Dendritic cell treated with granulocyte-macrophage colony-stimulating factor and Interleukin-4, amounts not matched to agents 40 ng/mL and 50 ng/mL, for 4 days (primary cell): Measurements from ENCODE around the gene NUMA1.
A peak's percentile ranks its signal among the peaks of the same experiment; 100 is the strongest.

ENCODE experiments used
- H3K27ac Mint-ChIP-seq: one replicate; pipeline ENCODE4 v1.8.0; 2022; ENCODE audit warnings: mild to moderate bottlenecking, mixed read lengths
- H3K27me3 Mint-ChIP-seq: one replicate; pipeline ENCODE4 v1.8.0; 2022; ENCODE audit warnings: mild to moderate bottlenecking, mixed read lengths
- H3K36me3 Mint-ChIP-seq: one replicate; pipeline ENCODE4 v1.8.0; 2022; ENCODE audit warnings: low read depth, mixed read lengths
- H3K4me1 Mint-ChIP-seq: one replicate; pipeline ENCODE4 v1.8.0; 2022; ENCODE audit warnings: low read depth, mixed read lengths
- H3K4me3 Mint-ChIP-seq: one replicate; pipeline ENCODE4 v1.8.0; 2022; ENCODE audit warnings: mild to moderate bottlenecking, moderate library complexity, mixed read lengths
- H3K9me3 Mint-ChIP-seq: one replicate; pipeline ENCODE4 v1.8.0; 2022; ENCODE audit warnings: mixed read lengths
- intact Hi-C: fragments of 100-400 bp; cut with micrococcal nuclease; formaldehyde crosslinking; loops from one replicate; pipeline ENCODE4 v1.15.0; 2022

The NUMA1 gene

DNA sequence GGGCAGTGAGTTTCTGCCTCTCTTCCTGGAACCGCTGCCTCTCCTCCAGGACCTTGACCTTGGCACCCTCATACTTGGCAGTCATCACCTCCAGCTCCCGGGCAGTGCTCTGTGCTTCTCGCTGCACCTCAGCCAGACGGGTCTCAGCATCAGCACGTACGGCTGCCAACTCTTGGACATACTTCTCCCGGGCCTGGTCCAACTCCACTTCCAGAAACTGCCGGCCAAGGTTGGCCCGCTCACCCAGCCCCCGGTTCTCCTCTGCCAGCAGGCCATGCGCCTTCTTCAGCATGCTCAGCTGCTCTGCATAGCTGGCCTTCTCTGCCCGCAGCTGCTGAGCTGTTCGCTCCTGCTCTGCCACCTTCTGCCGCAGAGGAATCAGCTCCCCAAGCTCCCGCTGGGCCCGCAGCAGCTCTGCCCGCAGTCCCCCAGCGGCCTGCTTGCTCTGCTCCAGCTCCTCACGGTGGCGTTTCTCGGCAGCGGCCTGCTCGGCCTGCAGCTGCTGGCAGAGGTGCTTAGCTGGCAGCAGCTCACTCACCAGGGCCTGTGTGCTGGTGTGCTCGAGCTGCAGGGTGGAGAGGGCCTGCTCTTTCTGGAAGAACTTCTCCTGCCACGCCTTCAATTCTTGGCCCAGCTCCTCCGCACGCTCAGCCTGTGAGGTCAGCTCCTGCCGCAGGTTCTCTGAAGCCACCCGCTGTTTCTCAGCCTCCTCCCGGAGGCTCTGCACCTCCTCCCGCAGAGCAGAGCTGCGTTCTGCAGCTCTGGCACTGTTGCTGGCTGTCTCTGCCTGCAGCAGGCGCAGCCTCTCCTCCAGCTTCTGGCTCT, 67.2 kb downstream of the NUMA1 start:
- Mint-ChIP-seq H3K36me3 (peaks cover 100% of the 10 kb centered on the region), H3K4me3 (no peak overlapping the region), H3K4me1 (peaks cover 12% of the 10 kb centered on the region), H3K9me3 (no peaks in the 10 kb centered on the region), H3K27me3 (no peaks in the 10 kb centered on the region), H3K27ac (no peak overlapping the region)
- intact Hi-C loops: no loop called here

DNA sequence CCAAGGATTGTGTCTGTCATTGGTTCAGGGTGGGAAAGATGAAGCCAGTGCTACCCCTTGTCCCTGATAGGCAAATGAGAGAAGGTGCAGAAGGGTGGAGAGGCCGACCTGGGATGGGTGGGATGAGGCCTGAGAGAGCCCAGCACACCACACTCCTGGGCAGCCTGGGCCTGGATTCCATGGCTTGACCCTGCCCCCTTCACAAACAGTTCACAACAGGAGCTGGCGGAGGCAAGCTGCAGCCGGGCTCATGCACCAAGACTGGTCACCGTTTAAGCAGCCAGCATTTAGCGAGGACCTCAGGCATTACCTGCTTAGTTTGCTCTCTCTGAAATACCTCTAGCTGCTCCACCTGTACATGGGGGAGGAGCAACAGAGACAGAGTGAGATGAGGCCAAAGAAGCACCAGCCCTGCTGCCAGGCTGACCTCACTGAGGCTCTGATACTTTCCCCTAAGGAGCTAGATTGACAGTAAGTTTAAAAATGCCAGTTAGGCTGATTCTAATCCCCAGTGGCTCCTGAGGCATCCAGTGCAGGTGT, 68.2 kb downstream of the NUMA1 start:
- no peaks in the 10 kb centered on the region for H3K27me3 Mint-ChIP-seq
- no peak overlapping the region for H3K4me3 Mint-ChIP-seq
- H3K36me3 Mint-ChIP-seq: peaks cover 100% of the 10 kb centered on the region
- H3K27ac Mint-ChIP-seq: no peak overlapping the region
- intact Hi-C loops: no loop called here
- peaks cover 20% of the 10 kb centered on the region for H3K4me1 Mint-ChIP-seq
- no peaks in the 10 kb centered on the region for H3K9me3 Mint-ChIP-seq

GRCh38 chr11:72010529-72011233, 69.7 kb downstream of the NUMA1 start:
- intact Hi-C loops: no loop called here
- Mint-ChIP-seq H3K27me3 (no peaks in the 10 kb centered on the region), H3K27ac (peak overlapping the region; percentile 23), H3K9me3 (no peaks in the 10 kb centered on the region), H3K36me3 (peaks cover 100% of the 10 kb centered on the region), H3K4me3 (no peak overlapping the region), H3K4me1 (peaks cover 30% of the 10 kb centered on the region)

GRCh38 chr11:72009156-72009555, 71.2 kb downstream of the NUMA1 start:
- Mint-ChIP-seq H3K27me3 (no peaks in the 10 kb centered on the region), H3K4me3 (no peak overlapping the region), H3K36me3 (peaks cover 100% of the 10 kb centered on the region), H3K27ac (no peak overlapping the region), H3K9me3 (no peaks in the 10 kb centered on the region), H3K4me1 (peaks cover 31% of the 10 kb centered on the region)
- intact Hi-C loops: no loop called here

DNA sequence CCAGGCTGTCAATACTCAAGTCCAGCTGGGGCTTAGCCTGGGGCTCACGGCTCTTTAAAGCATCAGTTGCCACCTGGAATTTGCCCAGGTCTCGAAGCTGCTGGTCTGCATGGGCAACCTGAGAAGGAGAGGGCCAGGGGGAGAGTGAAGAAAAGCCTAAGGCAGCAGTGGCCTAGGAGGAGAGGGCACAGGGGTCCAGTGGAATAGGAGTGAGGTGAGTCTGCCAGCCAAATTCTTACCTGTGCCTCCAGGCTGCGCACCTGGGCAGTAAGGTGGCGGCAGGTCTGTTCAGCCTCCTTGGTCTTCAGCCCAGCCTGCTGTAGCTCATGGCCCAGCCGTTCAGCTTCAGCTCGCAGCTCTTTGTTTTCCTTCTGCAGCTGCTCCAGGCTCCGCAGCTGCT, 71.6 kb downstream of the NUMA1 start:
- no peak overlapping the region for H3K27ac Mint-ChIP-seq
- H3K4me1 Mint-ChIP-seq: peaks cover 32% of the 10 kb centered on the region
- H3K9me3 Mint-ChIP-seq: no peaks in the 10 kb centered on the region
- peaks cover 100% of the 10 kb centered on the region for H3K36me3 Mint-ChIP-seq
- intact Hi-C loops: no loop called here
- no peak overlapping the region for H3K4me3 Mint-ChIP-seq
- no peaks in the 10 kb centered on the region for H3K27me3 Mint-ChIP-seq

DNA sequence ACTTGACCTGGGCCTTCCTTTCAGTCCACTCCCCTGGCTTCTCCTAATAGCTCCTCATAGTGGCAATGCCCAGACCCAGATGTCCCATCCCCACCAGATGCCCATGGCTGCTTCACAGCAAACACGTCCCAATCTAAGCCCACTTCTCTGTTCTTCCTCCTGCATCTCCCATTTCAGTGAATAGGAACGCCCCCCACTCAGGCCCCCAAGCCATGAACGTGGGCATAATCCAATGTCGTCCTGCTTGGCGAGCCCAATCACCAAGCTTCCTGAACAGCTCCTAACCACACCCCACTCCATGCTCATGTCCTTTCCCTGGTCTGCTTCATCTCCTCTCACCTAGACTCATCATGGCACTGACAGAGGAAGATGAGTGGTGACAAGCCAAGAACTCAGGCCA, 72.8 kb downstream of the NUMA1 start:
- no peaks in the 10 kb centered on the region for H3K27me3 Mint-ChIP-seq
- intact Hi-C loops: no loop called here
- peaks cover 42% of the 10 kb centered on the region for H3K4me1 Mint-ChIP-seq
- no peaks in the 10 kb centered on the region for H3K9me3 Mint-ChIP-seq
- peak overlapping the region; percentile 12 for H3K27ac Mint-ChIP-seq
- peaks cover 100% of the 10 kb centered on the region for H3K36me3 Mint-ChIP-seq
- H3K4me3 Mint-ChIP-seq: no peak overlapping the region

- no peaks in the 10 kb centered on the region for H3K9me3 Mint-ChIP-seq
- no peaks in the 10 kb centered on the region for H3K27me3 Mint-ChIP-seq
- no peak overlapping the region for H3K4me3 Mint-ChIP-seq
- peaks cover 47% of the 10 kb centered on the region for H3K4me1 Mint-ChIP-seq
- no peak overlapping the region for H3K27ac Mint-ChIP-seq
- peaks cover 100% of the 10 kb centered on the region for H3K36me3 Mint-ChIP-seq
- intact Hi-C loops: no loop called here
Observed at GRCh38 chr11:72007089-72007476, 73.3 kb downstream of the NUMA1 start.

DNA sequence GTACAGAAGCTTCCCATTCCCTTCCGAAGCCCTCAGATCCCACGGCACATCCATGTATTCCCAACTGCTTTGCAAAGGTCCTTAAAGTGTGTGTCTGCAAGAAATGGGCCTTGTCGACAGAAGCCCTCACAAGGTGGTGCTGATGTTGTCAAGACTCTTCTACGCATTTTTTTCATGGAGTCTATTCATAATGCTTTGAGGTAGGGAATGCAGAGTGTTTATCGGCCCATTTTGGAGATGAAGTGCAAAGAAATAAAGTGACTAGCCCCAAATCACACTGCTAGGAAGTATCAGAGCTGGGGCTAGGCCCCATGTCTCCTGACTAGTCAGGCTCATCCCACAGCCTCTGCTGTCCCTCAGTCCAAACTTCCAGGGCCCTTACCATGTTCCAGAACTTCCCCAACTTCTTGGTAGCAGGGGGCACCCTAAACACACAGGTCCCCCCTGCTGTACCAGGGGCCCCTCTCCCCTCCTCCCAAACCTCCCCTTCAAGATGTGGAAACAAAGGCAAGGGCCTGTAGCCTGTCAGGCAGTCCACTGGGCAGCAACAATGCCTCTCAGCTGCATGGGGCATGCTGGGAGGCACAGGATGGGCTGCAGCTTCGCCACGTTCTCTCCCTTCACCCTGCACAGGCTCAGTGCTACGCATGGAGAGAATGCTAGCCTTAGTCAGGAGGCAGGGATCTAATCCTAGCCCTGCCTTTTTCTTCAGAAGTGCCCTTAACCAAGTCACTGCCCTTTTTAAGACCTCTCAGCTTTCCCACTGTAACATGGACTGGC, 73.8 kb downstream of the NUMA1 start:
- intact Hi-C loops: no loop called here
- Mint-ChIP-seq H3K4me3 (no peak overlapping the region), H3K4me1 (peaks cover 53% of the 10 kb centered on the region), H3K27ac (no peak overlapping the region), H3K27me3 (no peaks in the 10 kb centered on the region), H3K36me3 (peaks cover 100% of the 10 kb centered on the region), H3K9me3 (no peaks in the 10 kb centered on the region)

- Mint-ChIP-seq H3K9me3 (no peaks in the 10 kb centered on the region), H3K27ac (no peak overlapping the region), H3K27me3 (no peaks in the 10 kb centered on the region), H3K4me1 (peaks cover 62% of the 10 kb centered on the region), H3K36me3 (peaks cover 100% of the 10 kb centered on the region), H3K4me3 (no peak overlapping the region)
- intact Hi-C loops: no loop called here
Observed at GRCh38 chr11:72005347-72006260, 74.7 kb downstream of the NUMA1 start.

GRCh38 chr11:72004515-72005346, 75.6 kb downstream of the NUMA1 start:
- Mint-ChIP-seq H3K27me3 (no peaks in the 10 kb centered on the region), H3K9me3 (no peaks in the 10 kb centered on the region), H3K27ac (no peak overlapping the region), H3K36me3 (peaks cover 100% of the 10 kb centered on the region), H3K4me3 (no peak overlapping the region), H3K4me1 (peaks cover 71% of the 10 kb centered on the region)
- intact Hi-C loops: no loop called here

DNA sequence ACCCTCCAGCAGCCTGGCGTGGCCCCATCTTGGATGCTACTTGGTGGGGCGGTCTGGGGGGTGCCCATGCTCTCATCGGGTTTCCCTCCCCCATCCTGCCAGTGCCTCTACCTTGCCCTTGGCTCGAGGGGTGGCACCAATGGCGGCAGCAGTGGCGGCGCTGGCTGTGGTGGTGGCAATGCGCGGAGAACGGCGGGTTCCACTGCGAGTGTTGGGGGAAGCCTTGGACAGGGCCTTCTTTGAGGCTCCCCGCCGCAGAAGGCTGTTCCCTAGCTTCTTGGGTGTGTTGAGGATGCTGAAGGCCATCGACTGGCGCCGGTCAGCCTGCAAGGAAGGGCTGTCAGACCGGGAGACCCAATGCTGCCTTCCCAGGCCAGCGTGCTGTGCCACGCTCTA, 76.6 kb downstream of the NUMA1 start:
- peak overlapping the region; percentile 10 for H3K27ac Mint-ChIP-seq
- H3K4me1 Mint-ChIP-seq: peaks cover 75% of the 10 kb centered on the region
- no peaks in the 10 kb centered on the region for H3K9me3 Mint-ChIP-seq
- H3K4me3 Mint-ChIP-seq: no peak overlapping the region
- intact Hi-C loops: no loop called here
- no peaks in the 10 kb centered on the region for H3K27me3 Mint-ChIP-seq
- peaks cover 100% of the 10 kb centered on the region for H3K36me3 Mint-ChIP-seq

DNA sequence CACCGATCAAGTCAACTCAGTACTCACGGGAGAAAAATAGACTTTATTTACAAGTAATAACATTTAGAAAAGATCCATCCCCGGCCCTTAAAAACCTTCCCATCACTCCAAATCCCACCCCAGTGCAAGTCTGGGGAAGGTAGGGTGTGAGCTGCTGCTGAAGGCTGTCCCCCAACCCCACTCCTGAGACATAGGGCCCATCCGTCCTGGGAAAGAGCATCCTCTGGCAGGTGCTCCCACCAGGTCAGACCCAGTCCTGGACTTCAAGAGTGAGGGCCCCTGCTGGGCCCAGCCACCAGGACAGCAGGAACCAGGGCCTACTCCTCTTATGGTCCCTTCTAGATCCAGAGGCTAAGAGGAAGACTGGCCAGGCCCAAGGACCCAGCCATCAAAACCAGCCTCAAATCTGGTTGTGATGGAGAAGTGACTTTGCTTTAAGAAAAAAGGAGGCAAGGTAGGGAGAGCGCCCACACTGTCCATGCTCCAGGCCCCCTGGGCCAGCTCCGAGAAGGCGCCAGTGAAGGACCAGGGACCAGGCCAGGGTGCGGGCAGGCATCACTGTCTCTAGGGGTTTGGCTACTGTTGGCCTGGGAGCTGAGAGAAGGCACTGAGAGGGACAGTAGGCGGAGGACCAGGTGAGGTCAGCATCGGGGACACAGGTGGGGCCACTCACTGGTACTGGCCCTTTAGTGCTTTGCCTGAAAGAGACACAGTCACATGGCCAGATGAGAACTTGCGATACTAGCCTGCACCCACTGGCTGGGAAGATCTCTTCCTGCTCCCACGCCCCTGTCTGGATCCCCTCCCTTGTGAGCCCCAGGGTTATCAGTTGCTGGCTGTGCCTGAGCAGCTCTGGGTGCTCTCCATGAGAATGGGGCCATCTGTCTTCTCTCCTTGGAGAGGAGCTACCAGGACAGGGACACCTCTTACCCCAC, 77.2 kb downstream of the NUMA1 start:
- Mint-ChIP-seq H3K4me1 (peaks cover 75% of the 10 kb centered on the region), H3K9me3 (no peaks in the 10 kb centered on the region), H3K27ac (peak overlapping the region; percentile 62), H3K27me3 (no peaks in the 10 kb centered on the region), H3K36me3 (peaks cover 96% of the 10 kb centered on the region), H3K4me3 (no peak overlapping the region)
- intact Hi-C loops: no loop called here
